ENCODE measurements around the gene RBM6. TPM values are rescaled to one million over a fixed set of nuclear protein-coding genes. Genes with fewer than 3 reads are reported as not detected.

The RBM6 gene
- total RNA-seq, 1 experiment from 2014 or later: 90.7 TPM

- Histone ChIP-seq H4K5ac (ENCODE audit: insufficient read length, low read depth, low read length) (no peak overlapping the region), H3K56ac (ENCODE audit: insufficient read length, low read depth, low read length) (no peak overlapping the region), H3K79me1 (ENCODE audit: insufficient read depth, low read depth, low read length, poor library complexity, severe bottlenecking) (no peaks in the 10 kb centered on the region), H2AFZ (ENCODE audit: low read length) (no peak overlapping the region), H3K18ac (ENCODE audit: insufficient read length, low read depth, low read length) (no peak overlapping the region), H4K91ac (ENCODE audit: insufficient read length, low read depth, low read length) (no peak overlapping the region), H3K9ac (ENCODE audit: extremely low read depth, insufficient read length, low read length) (no peak overlapping the region), H2AK5ac (ENCODE audit: insufficient read length, low read length) (no peak overlapping the region), H3K23ac (ENCODE audit: insufficient read length, low read depth, low read length) (no peak overlapping the region), H3K23me2 (ENCODE audit: insufficient read length, low read depth, low read length, poor library complexity, severe bottlenecking) (no peaks in the 10 kb centered on the region), H2BK12ac (ENCODE audit: insufficient read length, low read depth, low read length) (no peak overlapping the region), H3K79me2 (ENCODE audit: insufficient read depth, low read length) (no peaks in the 10 kb centered on the region), H2BK120ac (ENCODE audit: low read depth, low read length, poor library complexity, severe bottlenecking) (no peak overlapping the region), H3K4me2 (ENCODE audit: insufficient read depth, insufficient read length, low read length) (no peak overlapping the region), H3K9me3 (ENCODE audit: control insufficient read depth, low read depth, low read length) (no peaks in the 10 kb centered on the region), H3K14ac (ENCODE audit: insufficient read depth, low read length) (no peak overlapping the region), H3K27me3 (ENCODE audit: insufficient read depth, low read length) (no peaks in the 10 kb centered on the region), H3T11ph (ENCODE audit: low read length) (no peak overlapping the region), H4K8ac (replicated peaks; ENCODE audit: insufficient read length, low read depth, low read length) (no peak overlapping the region), H3K4me1 (ENCODE audit: insufficient read depth, low read length) (no peaks in the 10 kb centered on the region; the same call in 1 of the 2 replicates), H3K27ac (ENCODE audit: insufficient read length, low read depth, low read length) (no peak overlapping the region), H3K4ac (ENCODE audit: low read depth, low read length) (no peak overlapping the region), H2BK15ac (ENCODE audit: low read depth, low read length) (no peak overlapping the region), H2BK20ac (ENCODE audit: low read depth, low read length, poor library complexity, severe bottlenecking) (no peak overlapping the region), H4K20me1 (ENCODE audit: control insufficient read depth, insufficient read depth, insufficient read length) (no peaks in the 10 kb centered on the region), H2BK5ac (ENCODE audit: insufficient read length, low read length) (no peak overlapping the region)
- Mint-ChIP-seq H3K27me3 (ENCODE audit: low read depth) (peaks cover 4% of the 10 kb centered on the region; the same call in 1 of the 2 replicates), H3K9me3 (no peaks in the 10 kb centered on the region), H3K4me3 (no peak overlapping the region), H3K4me1 (peaks cover 22 to 29% of the 10 kb centered on the region in 2 experiments), H3K27ac (no peak overlapping the region), H3K36me3 (ENCODE audit: insufficient read depth in 1 of 3, low read depth in 3 of 3) (peaks cover 42 to 55% (median 48%) of the 10 kb centered on the region in 3 experiments)
- no peak for DNase-seq
- no CpG with 5 or more reads among the region's 3 CpGs for WGBS (ENCODE audit: extremely low coverage, insufficient read length, low lambda C conversion rate)
- no peak for TF ChIP-seq CTCF (conservative IDR thresholded peaks at IDR 0.05)
Observed at GRCh38 chr3:50119786-50120185, 179.8 kb downstream of the RBM6 start.
